Left hindlimb (tissue), 1 donor: ENCODE data around the gene LCNL1.

Experiments
- DNase-seq: peaks from one replicate; pipeline ENCODE4 v3.0.0-alpha.2; 2018

LCNL1 gene

DNA sequence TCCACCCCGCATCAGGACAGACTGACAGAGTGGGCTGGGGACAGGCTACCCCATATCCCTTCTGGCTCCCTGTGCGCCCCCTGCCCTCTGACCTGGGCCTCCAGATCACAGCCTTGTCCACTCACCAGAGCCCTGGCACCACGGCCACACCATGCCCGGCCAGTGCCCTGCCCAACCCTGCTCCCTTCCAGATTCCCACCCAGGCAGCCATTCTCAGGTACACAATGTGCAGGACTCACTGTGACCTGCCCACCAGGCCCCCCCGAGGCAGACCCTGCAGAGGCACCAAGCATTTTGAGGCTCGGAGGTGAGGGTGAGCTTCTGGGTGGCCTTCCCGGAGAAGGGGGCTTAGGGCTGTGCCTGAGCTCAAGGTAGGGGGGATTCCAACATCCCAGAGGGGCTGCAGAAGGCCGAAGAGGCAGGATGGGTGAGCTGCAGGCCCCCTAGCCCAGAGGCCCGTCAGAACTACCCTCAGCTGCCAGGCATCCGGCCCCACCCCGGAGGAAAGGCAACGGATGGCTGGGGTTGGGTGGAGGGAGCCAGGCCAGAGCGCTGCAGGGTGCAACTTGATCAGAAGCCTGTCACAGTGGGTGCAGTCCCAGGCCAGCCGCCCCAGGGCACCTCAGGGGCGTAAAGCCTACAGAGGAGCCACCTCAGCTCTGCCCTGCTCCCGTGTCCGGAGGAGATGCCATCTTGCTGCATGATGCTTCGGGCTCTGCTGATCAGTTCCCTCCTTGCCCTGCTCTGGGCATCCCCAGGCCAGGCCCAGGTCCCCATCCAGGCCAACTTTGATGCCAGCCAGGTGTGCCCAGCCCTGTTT, at the start of gene LCNL1:
Gene LCNL1 (plus strand): TSS at position 762 of the 820 bp plus-strand sequence. CDS start 594 bp downstream, outside the sequence.
- no peak for DNase-seq

DNA sequence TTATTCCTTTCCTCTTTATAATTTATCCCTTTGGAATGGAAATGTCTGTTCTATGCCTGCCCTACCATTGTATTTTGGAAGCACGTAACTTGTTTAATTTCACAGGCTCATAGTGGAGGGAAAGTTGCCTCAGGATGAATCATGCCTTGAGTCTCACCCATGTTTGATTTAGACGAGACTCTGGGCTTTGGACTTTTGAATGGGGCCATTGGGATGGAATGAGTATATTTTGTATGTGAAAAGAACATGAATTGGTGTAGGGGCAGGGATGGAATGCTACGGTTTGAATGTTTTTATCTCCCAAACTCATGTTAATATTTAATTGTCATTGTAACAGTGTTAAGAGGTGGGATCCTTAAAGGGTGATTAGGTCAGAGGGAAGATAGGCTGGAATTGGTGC, 48.5 kb upstream of the LCNL1 start:
- DNase-seq: no peak

DNA sequence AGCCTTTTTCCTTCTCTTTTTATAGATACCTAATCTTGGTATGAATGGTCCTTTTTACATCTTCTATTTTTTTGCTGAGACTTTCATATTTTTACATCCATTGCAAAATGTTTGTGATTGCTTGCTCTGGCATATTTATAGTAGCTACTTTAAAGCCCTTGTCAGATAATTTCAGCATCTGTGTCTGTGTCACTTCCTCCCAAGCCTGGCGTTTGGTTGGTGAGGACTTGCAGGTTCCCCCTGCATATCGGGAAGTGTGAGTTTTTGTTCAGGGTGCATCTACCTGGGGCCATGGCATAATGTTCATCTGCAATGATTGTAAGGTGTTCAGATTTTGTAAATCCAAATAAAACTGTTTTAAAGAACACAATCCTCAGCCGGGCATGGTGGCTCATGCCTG, 47.1 kb upstream of the LCNL1 start:
- no peak for DNase-seq

DNA sequence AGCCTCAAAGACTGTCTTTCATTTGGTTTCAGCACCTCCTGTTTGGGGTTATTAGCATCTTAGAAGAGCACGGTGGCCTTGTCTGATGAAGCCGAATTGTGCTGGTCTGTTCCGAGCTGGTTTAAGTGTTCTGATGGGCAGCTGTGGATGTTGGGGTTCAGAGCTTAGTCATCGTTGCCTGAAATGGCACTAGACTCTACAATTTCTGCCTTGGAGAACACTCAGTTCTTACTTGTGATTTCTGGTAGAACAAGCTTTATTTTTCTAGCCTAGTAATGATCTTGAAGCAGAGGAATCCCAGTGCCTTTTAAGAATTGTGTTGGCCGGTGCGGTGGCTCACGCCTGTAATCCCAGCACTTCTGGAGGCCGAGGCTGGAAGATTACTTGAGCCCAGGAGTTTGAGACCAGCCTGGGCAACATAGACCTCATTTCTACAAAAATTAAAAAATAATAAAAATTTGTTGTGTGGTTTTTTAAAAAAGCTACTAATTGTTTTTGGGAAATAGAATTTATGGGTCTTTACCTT, 46.1 kb upstream of the LCNL1 start:
- DNase-seq: no peak

DNA sequence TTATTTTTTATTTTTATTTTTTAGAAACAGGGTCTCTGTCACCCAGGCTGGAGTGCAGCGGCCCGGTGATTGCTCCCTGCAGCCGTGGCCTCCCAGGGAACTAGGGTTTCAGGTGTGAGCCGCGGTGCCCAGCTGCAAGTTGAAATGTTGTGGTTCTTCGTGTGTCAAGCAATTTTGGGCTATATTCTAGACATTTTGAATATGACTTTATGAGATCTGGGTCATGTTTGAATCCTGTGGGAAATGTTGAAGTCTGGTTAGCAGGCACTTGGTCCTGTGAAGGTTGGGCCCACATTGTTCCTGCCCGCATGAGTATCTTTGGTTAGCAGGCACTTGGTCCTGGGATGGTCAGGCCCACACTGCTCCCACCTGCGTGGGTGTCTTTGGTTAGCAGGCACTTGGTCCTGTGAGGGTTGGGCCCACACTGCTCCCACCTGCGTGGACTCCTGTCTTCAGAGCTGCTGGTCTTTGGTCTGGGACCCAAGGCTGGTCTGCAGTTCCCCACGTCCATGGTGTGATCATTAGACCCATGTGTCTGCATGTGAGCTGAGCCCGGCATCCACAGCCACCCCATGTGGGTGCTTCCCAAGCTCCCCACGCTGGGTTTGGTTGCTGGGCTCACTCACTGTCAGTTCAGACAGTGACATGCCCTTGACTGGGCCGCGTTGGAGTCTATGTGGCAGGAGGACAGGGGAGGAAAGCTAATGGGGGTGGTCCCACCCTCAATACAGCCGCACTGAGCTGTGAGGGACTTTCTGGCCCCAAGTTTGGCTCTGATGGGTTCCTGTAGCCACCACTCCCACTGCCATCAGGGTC, 45.4 kb upstream of the LCNL1 start:
- no peak for DNase-seq

DNA sequence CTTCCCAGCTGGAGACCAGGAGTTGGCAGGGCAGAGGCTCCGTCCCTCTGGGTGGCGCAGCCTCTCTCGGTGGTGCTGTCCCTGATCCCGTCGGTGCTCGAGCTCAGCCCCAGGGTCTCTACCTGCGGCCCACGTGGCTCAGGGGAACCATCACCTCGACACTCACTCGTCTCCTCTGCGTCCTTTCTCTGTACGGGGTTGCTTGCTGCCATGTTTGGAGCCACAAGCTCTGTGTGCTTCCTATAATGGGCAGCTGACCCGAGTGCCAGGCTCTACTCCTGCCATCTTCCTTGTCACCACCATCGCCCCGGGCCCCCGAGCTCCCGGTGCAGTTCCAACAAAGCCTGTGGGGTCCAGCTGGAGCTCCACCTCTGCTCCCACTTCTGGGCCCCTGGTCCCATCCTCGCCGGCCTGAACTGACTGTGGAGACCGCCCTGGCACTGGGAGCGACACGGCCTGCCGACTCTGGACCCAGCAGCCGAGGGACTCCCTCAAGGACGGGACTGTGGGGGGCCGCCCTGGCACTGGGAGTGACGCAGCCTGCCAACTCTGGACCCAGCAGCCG, 43.3 kb upstream of the LCNL1 start:
- DNase-seq: no peak

DNA sequence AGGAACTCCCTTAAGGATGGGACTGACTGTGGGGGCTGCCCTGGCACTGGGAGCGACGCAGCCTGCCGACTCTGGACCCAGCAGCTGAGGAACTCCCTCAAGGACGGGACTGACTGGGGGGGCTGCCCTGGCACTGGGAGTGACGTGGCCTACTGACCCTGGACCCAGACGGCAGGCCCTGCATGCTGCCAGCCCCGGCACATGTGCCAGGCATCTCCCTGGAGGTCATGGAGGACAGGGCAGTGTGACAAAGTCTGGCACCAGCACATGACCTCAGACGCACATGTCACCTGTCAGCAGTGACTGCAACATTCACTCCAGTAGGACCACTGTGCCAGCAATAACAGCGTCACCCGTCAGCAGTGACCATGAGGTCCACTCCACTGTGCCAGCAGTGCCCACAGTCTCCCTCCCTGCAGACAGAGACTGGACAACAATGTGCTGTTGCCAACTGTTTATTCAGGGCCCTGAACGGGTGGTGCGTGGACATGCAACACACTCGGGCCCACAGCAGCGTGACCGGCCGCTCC, 42.7 kb upstream of the LCNL1 start:
- no peak for DNase-seq

DNA sequence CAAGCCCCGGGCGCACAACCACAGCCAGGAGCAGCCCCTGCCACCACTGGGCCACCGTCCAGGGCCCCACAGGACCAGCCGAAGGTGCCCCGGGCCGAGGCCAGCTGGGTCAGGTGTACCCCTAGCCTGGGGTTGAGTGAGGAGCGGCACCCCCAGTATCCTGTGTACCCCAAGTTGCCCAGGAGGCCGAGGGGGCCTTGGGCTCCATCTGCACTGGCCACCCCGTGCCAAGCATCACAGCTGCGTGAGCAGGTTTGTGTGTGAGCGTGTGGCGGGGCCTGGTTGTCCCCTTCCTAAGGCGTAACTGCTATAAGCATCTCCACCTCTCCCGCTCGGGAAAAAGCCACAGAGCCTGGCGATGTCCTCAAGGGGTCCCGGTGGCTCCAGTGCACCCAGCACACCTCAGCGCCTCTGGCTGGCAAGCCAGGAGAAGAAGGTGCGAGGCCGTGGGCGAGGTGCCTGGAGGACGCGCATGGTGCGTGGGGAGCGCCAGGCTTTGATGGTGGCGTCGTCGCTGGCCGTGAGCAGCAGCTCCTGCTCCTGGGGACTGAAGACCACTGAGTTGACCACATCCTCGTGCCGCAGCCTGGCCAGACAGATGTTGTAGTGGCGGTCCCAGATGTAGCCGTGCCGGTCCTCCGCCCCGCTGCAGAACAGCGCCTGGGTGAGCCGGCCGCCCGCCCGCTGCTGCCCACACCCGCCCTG, 42.1 kb upstream of the LCNL1 start:
- DNase-seq: no peak

DNA sequence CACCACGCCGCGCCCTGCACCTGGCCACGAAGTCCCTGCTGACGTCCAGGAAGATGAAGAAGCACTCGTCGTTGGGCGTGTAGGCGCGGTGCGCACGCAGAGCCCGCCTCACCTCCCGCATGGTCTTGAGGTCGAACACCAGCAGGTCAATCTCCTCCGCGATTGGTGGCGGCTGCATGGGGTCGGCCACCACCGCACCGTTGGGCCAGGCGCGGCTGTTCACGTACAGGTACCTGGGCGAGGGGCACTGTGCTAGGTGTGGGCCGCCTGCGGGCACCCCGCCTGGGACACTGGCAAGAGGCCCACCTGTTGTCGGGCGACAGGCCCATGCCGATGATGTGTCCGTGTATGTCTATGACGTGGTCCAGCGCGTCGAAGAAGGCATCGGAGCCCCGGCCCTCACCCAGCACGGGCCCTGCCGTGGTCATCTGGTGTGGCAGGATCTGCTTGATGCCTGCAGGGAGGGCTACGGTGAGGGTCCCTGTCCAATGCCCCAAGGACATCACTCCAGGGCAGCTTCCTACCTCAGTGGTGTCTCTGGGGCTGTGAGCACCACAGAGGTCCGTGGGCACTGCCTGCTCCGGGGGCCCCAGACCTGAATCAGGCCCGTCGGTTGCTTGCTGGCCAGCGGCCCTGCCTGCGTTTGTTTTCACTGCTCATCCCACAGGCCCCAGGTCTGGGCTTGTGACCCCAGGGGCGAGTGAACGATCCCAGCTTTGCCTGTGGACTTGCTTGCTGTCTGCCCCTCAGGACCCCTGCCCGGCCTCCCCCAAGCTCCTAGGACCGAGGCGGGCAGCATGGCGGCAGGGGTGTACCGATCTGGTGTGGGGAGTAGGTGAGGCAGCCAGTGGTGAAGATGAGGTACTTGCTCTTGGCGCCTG, 41.3 kb upstream of the LCNL1 start:
- no peak for DNase-seq

DNA sequence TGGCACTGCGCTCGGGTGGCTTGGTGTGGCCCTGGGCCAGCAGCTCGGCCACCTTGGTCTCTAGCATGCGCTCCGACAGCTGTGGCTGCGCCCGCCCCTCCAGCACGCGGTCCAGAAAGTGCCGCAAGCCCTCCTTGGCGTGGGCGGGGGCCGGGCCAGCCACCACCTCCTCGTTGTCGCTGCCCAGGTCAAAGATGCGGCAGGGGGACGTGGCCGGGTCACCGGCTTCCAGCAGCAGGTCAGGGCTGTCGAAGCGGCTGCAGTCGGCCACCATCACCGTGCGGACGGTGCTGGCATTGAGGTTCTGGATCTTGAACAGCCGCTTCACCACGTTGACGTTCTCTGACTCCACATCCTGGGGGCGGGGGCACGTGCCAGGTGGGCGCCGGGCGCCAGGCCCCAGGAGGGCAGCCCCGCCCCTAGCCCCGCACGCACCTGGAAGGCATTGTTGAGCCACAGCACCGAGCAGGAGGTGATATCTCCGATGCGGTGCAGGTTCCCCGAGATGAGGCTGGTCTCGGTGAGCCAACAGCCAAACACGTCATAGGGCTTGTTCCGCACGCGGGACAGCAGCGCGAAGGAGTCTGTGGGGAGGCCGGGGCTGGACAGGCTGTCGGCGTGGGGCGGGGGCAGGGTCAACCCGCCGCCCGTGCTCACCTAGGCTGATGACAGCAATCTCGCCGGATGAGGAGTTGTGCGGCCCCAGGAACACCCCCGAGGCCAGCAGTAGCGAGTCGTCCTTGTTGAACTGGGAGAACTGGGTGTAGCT, 40.5 kb upstream of the LCNL1 start:
- DNase-seq: no peak

DNA sequence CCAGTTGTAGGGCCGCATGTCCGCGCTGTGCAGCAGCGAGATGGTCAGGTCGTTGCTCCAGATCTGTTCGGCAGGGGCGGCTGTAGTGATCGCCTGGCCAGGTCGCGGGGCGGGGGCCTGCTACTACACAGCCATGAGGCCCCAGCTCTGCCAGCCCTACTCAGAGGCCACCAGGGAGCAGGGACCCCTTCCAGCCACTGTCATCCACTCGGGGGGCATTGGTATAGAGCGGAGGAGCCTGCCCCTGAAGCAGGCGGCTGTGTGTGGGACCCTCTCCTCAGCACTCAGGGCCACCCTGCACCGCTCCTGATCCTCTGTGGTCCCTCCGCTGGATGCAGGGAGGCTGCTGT, 39.9 kb upstream of the LCNL1 start:
- no peak for DNase-seq

DNA sequence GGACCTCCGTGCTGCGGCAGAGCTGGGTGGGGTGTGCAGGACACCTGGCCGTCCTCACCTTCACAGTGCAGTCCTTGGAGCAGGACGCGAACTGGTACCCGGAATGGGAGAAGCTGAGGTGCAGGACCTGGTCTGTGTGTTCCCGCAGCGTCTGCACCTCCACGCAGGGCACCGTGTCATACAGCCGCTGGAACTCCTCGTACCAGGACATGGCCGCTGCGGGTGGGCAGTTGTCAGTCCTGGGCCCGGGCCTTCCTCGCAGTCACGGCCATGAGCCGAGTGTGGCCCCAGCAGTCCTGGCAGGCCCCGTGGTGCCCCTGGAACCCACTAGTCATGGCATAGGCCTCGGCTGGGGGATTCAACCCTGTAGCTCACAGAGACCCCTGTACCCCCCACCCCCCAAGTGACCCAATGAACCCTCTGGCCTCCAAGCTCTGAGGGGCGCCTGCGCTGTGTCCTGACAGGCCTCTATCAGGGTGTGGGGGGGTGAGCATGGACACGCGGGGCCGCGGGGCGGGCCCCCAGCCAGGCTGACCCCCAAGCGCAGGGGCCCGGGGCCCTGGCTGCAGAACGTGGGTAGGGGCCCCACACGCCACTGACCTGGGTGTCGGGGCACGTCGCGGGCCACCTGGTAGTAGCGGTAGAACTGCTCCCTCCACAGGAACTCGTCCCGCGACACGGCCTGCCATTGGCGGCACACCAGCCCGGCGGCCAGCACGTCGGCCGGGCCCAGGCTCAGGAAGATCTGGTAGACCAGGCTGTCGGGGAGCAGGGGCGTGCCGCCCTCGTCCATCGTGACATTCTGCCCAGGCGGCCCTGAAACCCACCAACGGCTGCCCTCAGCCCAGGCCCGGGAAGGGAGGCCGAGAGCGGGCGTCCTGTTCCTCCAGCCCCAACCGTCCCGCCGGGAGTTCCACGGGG, 39.2 kb upstream of the LCNL1 start:
- DNase-seq: no peak

DNA sequence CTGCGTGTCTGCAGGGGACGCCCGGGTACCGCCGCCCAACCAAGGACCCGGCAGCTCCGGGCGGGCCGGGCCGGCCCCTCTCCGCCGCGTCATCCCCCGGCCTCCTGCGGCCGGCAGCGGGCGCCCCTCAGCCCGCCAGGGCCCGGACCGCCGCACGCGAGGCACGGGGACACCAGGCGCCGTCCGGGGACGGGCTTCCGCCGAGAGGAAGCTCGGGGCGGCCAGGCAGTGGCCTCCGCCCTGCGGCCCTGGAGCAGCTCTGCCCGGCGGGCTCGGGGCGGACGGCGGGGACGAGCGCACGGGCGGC, 38.6 kb upstream of the LCNL1 start:
- DNase-seq: no peak

DNA sequence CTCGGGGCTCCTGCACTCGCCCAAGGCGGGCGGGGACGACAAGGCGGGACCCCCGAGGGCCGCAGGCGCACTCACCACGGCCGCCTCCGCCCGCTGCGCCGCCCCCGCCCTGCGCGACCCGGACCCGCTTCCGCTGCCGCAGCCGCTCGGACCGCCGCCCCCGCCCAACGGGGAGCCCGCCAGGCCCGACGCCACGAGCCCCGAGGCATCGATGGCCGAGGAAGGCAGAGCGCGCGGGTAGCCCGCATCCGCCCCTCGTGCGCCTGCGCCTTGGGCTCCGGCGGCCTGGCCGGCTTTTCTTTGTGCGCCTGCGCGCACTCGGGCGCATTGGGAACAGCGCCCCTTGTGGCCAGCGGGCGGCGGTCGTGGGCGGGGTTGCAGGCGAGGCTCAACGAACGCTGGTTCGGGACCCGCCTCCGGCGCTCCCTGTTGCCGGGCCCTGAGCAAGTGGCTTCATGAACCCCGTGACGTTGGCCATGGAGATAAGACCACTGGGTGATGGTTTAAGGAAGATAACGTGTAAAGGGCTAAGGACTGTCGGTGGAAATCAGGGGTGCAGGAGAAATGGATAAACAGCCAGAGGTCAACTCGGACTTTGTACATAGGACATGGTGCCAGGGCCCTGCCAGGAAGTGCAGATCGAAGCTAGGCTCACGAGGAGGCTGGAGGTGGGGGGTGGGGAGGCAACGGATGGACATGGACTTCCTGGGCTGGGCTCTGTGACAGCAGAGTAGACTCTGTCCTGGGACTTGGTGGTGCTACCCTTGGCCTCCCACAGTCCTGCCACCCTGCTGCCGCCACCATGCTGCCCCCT, 38.1 kb upstream of the LCNL1 start, which contains the start of the genes C8G and FBXW5:
Gene C8G (plus strand): TSS at position 725 of the 814 bp plus-strand sequence. CDS start 78 bp downstream, at position 803.
Gene FBXW5 (minus strand): TSS at position 220 of the 814 bp plus-strand sequence. CDS start 655 bp downstream, outside the sequence.
- peak; percentile 96 for DNase-seq

DNA sequence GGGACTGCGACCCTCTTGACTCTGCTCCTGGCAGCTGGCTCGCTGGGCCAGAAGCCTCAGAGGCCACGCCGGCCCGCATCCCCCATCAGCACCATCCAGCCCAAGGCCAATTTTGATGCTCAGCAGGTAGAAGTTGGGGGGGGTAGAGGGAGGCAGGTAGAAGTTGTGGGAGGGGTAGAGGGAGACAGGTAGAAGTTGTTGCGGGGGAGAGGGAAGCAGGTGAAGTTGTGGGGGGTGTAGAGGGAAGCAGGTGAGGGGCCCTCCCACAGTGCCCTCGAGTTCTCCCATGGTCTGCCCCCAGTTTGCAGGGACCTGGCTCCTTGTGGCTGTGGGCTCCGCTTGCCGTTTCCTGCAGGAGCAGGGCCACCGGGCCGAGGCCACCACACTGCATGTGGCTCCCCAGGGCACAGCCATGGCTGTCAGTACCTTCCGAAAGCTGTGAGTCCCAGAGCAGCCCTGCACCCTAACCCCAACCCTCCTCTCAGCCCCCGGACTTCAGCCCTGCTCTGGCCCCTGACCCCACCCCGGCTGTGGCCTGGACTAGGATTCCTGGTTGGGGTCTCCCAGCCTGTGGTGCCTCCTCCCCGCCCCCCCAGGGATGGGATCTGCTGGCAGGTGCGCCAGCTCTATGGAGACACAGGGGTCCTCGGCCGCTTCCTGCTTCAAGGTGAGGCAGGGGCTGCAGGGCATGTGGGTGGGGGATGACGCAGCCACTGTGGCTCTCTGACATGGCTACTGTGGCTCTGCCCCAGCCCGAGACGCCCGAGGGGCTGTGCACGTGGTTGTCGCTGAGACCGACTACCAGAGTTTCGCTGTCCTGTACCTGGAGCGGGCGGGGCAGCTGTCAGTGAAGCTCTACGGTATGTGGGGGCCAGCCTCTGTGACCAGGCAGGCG, 37.2 kb upstream of the LCNL1 start:
- DNase-seq: no peak

DNA sequence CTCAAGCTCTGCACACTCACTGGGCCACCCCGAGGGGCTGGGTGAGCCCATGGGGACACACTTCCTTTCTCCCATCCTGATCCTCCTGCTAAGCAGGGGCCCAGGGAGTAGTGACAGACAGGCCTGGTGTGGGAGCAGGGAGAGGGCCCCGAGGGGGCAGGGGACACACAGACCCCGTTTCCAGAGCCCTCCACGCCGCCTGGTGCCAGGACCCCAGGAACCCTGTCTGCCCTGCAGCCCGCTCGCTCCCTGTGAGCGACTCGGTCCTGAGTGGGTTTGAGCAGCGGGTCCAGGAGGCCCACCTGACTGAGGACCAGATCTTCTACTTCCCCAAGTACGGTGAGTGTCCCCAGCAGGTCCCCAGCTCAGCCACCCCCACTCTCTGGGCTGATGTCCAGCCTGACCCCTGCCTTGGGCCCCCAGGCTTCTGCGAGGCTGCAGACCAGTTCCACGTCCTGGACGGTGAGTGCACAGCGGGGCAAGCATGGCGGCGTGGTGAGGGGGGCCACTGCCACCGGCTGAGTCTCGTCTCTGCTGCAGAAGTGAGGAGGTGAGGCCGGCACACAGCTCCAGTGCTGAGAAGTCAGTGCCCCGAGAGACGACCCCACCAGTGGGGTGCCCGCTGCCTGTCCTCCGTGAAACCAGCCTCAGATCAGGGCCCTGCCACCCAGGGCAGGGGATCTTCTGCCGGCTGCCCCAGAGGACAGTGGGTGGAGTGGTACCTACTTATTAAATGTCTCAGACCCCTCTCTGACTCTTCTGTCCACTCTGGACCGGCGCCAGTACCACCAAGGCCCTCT, 36.4 kb upstream of the LCNL1 start:
- DNase-seq: no peak
